Measurements from ENCODE around the gene MPZL2.

The MPZL2 gene

GRCh38 chr11:118283037-118283636 lies 19.0 kb upstream of the MPZL2 start:
- no peak for DNase-seq

DNA sequence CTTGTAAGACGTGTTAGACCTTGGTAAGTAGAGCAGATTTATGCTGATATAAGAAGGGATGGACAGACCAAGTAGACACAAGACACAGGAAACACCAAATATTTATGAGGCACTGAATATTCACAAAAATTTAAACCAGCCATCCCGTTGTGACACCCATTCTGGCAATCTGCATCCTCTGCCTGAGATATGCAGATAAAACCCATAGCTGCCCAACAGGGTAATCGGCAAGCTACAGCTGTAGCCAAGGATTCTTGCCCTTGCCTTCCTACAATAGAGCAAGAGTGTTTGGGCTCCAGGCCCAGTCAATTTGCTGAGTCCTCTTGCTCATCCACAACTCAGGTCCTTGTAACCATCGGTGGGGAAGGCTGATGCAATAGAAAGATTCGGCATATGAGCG lies 18.5 kb upstream of the MPZL2 start:
- peak; percentile 57 for DNase-seq

- DNase-seq, result no peak
Measured at GRCh38 chr11:118281284-118281683, 17.2 kb upstream of the MPZL2 start.

DNA sequence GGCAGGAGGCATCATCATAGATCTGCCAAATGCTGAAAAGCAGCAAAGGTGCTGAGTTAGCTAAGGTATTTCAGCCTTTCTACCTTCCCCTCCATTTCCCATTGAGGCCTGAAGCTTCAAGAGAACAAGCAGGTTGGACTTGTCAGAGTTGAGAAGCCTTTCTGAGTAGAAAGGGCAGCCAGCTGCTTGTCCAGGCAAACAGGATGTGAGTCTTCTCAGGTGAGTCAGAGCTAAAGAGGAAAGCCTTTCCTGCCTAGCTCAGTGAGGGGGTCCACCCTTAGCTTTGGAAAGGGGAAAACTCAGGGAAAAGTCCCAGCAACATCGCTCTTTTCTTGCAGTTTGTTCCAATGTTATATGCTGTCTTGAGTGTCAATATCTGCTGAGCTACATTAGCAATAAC lies 13.2 kb upstream of the MPZL2 start:
- no peak for DNase-seq

DNA sequence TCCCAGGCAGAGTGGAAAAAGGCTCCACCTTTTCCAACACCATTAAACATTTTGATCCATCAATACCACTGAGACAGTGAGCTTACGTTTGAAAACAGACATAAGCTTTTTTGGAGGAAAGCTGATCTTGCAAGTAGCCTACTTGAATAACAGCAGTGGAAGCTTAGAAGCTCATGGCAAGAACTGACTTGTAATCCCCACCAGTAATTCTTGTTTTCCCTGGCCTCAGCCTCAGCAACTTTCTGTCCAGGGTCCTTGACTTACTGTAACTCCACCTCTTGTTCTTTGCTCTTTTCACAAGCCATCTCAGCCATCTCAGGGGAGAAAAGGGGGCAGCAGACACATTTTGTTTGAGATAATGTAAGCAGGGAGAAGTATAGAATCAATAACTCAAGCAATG lies 12.3 kb upstream of the MPZL2 start:
- DNase-seq, result no peak

GRCh38 chr11:118275176-118275575 lies 11.1 kb upstream of the MPZL2 start:
- DNase-seq, result no peak

DNA sequence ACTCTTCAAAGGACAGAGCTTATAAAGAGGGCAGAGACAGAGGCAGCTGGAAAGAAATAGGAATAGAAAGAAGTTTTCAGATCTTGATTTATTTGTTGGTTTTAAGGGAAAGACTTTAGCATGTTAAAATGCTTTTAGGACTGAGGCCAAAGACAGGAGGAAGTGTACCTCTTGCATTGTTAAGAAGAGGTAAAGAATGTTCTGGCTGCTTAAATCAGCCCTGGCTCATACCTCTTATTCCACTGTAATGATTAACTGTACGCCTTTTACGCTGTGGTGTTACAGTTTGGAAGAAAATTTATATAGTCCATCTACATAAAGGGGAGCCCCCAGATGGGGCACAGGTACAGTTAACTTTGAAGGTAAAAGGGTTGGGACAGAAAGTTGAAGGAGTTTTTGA lies 10.1 kb upstream of the MPZL2 start:
- DNase-seq, result no peak

GRCh38 chr11:118272001-118272400 lies 7.9 kb upstream of the MPZL2 start:
- no peak for DNase-seq

- no peak for DNase-seq
Measured at GRCh38 chr11:118267486-118267885, 3.4 kb upstream of the MPZL2 start.

GRCh38 chr11:118265954-118266353 lies 1.9 kb upstream of the MPZL2 start:
- DNase-seq, result no peak

GRCh38 chr11:118264569-118265465 lies 720 bp upstream of the MPZL2 start:
- DNase-seq, result no peak

DNA sequence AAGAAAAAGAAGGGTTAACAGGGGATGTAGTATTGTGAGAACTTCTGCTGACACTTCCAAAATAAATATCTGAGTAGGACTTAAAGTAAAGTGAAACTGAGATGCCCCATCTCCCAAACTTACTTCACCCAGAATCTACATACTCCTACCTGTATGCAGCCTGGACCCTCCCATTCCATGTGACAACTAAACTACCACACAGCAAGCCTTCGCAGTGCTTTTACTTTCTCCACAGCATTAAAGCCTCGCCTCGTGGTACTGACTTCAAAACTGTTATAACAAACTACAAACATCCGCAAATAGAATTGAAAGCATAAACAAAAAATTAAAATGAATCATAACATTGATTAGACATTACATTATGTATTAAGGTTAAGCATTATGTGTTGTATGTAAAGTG lies 985 bp downstream of the MPZL2 start:
- DNase-seq, result no peak

- DNase-seq, result no peak
Measured at GRCh38 chr11:118260353-118260752, 3.7 kb downstream of the MPZL2 start.

GRCh38 chr11:118259138-118259537 lies 5.0 kb downstream of the MPZL2 start:
- no peak for DNase-seq

- DNase-seq, result peak; percentile 52
Measured at GRCh38 chr11:118258410-118258809, 5.7 kb downstream of the MPZL2 start.

- no peak for DNase-seq
Measured at GRCh38 chr11:118252688-118253087, 11.4 kb downstream of the MPZL2 start.

DNA sequence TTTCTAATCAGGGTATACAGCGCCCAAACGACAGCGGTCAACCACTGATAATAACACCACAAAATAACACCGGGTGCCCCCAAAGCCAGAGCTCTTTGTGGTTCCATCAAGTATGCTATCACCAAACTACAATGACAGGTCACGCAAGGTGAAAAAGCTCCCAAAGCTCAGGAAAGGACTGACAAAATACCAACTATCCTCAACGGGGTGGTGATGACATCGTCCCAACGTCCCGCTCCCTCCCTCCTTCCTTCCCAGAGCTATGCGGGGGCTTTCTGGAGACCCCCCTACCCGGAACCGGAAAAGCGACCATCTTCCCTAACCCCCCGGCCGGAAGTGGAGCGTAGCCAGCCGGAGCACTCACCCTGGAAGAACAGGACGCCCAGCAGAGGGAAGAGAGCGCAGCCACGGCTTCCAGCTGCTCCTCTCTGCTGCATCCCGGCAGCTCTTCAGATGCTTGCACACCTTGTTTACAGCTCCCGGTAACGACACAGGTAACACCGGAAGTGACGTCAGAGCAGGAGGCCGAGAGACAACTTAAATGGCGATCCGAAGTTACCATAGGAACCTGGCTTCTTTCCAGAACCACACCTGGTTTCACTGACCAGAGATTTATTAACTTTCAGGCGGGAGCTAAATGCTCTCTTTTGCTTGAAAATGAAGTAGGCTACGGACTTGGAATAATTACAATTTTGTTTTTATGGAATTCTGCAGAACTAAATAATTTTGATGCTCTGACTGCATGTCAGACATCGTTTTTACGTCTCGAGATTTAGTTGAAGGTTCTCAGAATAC lies 12.0 kb downstream of the MPZL2 start, which contains the start of gene MPZL3:
MPZL3 (minus strand) TSS at position 508 of the 795 bp plus-strand sequence; CDS start at position 437, 71 bp downstream.
- peak; percentile 93 for DNase-seq

DNA sequence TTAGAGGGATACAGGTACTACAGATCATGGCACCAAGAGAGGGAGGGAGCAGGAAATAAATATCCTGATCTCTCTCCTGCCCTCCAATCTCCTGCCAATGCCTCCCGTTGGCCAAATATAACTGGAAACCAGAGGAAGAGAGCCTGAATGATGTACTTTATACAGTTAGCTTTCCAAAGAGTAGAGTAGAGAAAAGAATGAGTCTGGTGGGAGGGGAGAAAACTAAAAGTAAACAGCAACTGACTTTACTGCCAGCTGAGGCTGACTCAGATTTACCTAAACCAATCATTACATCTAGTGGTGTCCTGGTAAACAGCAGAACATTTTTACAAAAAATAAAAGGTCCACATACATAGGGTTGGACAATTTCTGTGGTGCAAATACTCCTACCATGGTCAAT lies 17.1 kb downstream of the MPZL2 start:
- DNase-seq, result no peak

GRCh38 chr11:118245936-118246562 lies 18.0 kb downstream of the MPZL2 start:
- peak; percentile 64 for DNase-seq

DNA sequence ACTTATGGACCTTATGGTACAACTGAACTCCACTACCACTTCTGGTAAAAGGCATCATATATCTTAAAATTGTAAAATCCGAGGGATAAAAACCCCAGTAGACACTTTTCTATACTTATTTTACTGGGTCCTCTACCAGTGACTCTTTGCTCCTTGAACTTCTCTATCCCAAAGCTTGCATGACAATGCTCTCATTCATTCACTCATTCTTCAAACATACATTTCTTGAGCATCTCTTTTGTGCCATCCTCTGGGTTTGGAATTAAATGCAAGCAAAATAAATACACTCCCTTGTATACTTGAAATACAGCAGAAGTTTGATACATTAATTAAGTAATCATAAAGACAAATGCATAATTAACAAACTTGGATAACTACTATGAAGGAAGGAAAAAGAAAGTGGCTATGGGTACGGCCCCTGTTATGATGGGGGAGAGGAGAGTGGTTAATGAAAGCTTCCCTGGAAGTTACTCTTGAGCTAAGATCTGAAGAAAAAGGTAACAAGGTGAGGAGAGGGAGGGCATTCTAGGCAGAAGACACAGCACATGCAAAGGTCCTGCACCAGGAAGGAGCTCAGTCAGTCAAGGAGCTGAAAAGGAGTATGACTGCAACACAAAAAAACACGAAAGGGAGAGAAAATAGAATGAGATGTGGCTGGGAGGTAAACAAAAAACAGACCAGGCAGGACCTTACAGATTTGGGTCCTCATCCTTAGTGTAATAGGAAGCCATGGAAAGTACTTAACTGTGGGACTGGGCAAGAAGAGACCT lies 19.9 kb downstream of the MPZL2 start:
- DNase-seq, result no peak

DNA sequence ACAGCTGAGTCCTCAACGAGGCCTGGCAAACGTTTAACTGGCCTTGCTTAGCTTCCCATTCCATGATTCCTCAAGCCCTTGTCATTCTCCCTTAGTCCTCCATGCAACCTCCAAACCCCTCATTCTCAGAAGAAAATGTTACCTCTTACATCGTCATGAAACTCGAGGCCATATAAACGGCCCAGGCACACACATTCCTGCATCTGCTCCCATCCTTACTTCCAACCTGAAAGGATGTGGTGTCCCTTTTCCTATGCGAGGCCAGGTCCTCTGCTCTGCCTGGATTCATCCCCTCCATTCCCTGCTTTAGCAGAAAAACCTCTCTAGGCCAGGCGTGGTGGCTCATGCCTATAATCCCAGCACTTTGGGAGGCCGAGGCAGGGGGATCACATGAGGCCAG lies 20.9 kb downstream of the MPZL2 start:
- no peak for DNase-seq

DNA sequence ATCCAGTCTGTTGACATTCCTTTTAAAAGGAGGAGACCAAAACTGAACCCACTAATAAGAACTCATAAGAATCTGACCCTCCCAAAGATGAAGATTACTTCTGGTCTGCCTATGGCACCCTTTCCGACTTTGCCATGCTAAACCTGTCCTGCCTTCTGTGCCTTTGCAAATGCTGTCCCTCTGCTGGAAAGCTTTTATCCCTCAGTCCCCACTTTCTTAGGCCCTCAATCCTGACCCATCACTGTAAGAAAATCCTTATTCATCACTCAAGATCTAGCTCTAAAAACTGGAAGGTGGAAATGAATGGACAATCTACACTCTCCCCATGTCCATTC lies 22.4 kb downstream of the MPZL2 start:
- DNase-seq, result no peak
